Upper lobe of left lung (tissue), 6 donors: Measurements from ENCODE around the gene NKIRAS1. TPM values are rescaled to one million over a fixed set of nuclear protein-coding genes. Genes with fewer than 3 reads are reported as not detected.
"Not testable (repeated sequence)": the region's sequence is repeated elsewhere in the genome, so short reads cannot be mapped to it uniquely, and the experiment has no call there.

Source experiments
- ATAC-seq, 2 donors: fragments of 200-7000 bp; cut with Tn5 transposase; one replicate each; pipeline ENCODE4 v1.9.1; 2022; ENCODE audit warnings: mild to moderate bottlenecking in 2 of 2, moderate library complexity in 2 of 2; ENCODE audit not compliant: low FRiP score in 2 of 2
- DNase-seq, 2 donors: peaks; one replicate each; pipeline ENCODE4 v3.0.0-alpha.2; 2019 to 2020
- H3K27ac ChIP-seq, 4 donors: fragments of 200-600 bp; sonication (generic); one replicate each; pipeline ENCODE4 v1.5.1; 2016 to 2019
- H3K27me3 ChIP-seq, 4 donors: fragments of 200-600 bp; sonication (generic); one replicate each; pipeline ENCODE4 v1.5.1; 2017 to 2019
- H3K36me3 ChIP-seq, 4 donors: fragments of 200-600 bp; sonication (generic); one replicate each; pipeline ENCODE4 v1.5.1; 2016 to 2019
- H3K4me1 ChIP-seq, 4 donors: fragments of 200-600 bp; sonication (generic); one replicate each; pipeline ENCODE4 v1.5.1; 2018 to 2019
- H3K4me3 ChIP-seq, 4 donors: fragments of 200-600 bp; sonication (generic); one replicate each; pipeline ENCODE4 v1.5.1; 2017 to 2019; ENCODE audit warnings: mild to moderate bottlenecking in 2 of 4, moderate library complexity in 1 of 4
- H3K9me3 ChIP-seq, 4 donors: fragments of 200-600 bp; sonication (generic); one replicate each; pipeline ENCODE4 v1.5.1; 2018 to 2019
- CTCF ChIP-seq, 6 experiments: fragments of 450-650 bp in 4 of 6; fragments of 200-600 bp in 2 of 6; sonication (generic) in 2 of 6; IDR thresholded peaks; one replicate each; pipeline ENCODE4 v1.5.1; 2016 to 2019; ENCODE audit warnings: antibody characterized with exemption in 6 of 6
- EP300 ChIP-seq, 4 donors: sonication (generic); formaldehyde crosslinking; IDR thresholded peaks; one replicate each; pipeline ENCODE4 v1.5.1; 2017; ENCODE audit warnings: antibody characterized with exemption in 4 of 4, control low read depth in 2 of 4
- POLR2A ChIP-seq, 4 donors: fragments of 450-650 bp; IDR thresholded peaks; one replicate each; pipeline ENCODE4 v1.5.1; 2016 to 2017; ENCODE audit warnings: antibody characterized with exemption in 4 of 4, mild to moderate bottlenecking in 2 of 4
- POLR2AphosphoS5 ChIP-seq, 2 donors: sonication (generic); formaldehyde crosslinking; IDR thresholded peaks; one replicate each; pipeline ENCODE4 v1.5.1; 2017; ENCODE audit warnings: antibody characterized with exemption in 2 of 2
- WGBS, 2 donors: methylation state at CpG; one replicate each; pipeline ENCODE4 v1.1.5; 2017 to 2018; 5-methylcytosine and 5-hydroxymethylcytosine counted together
- total RNA-seq, 6 donors: library from RNA; depleted of rRNA in 4 of 6; stranded (reverse); fragments of >200 nt in 4 of 6; gene quantifications; one replicate each; pipeline versions ENCODE4 v1.1.0 to v1.2.1, GENCODE V29; 2016 to 2021
- donor health status: DM: no; HTN: no; CAD: no; lungs with moderate emphysema.
- donor health status: DM: no; HTN: yes; CAD: no; lungs with severe emphysema.

NKIRAS1 gene
- total RNA-seq, 6 donors from 2014 or later: 3.1 to 18.0 (median 9.1) TPM

GRCh38 chr3:23875113-23875725, 41.6 kb downstream of the NKIRAS1 start:
- 72 to 75% methylated on average over 4 of the region's 4 CpGs for WGBS, 2 donors

GRCh38 chr3:23874359-23875112, 42.3 kb downstream of the NKIRAS1 start:
- Histone ChIP-seq H3K4me1 (peaks cover 12 to 27% (median 20%) of the 10 kb centered on the region in 4 donors), H3K36me3 (no peaks in the 10 kb centered on the region), H3K9me3 (no peaks in the 10 kb centered on the region), H3K4me3 (no peak overlapping the region), H3K27me3 (no peaks in the 10 kb centered on the region), H3K27ac (no peak overlapping the region)
- WGBS, 2 donors: 77 to 80% methylated on average over 6 of the region's 6 CpGs
- DNase-seq (no peak), ATAC-seq (no peak)
- TF ChIP-seq POLR2AphosphoS5 (IDR thresholded peaks at IDR 0.05): no peak
- TF ChIP-seq EP300 (IDR thresholded peaks at IDR 0.05): no peak
- no peak for TF ChIP-seq POLR2A (IDR thresholded peaks at IDR 0.05)
- no peak for TF ChIP-seq CTCF (IDR thresholded peaks at IDR 0.05)

More at GRCh38 chr3:23875113-23875725, 41.6 kb downstream of the NKIRAS1 start:
- Histone ChIP-seq H3K4me1 (peaks cover 16 to 28% (median 20%) of the 10 kb centered on the region in 4 donors), H3K4me3 (no peak overlapping the region), H3K27ac (no peak overlapping the region), H3K9me3 (no peaks in the 10 kb centered on the region), H3K27me3 (no peaks in the 10 kb centered on the region), H3K36me3 (no peaks in the 10 kb centered on the region)
- ATAC-seq (no peak), DNase-seq (no peak)
- TF ChIP-seq POLR2AphosphoS5 (IDR thresholded peaks at IDR 0.05) (no peak), POLR2A (IDR thresholded peaks at IDR 0.05) (no peak), EP300 (IDR thresholded peaks at IDR 0.05) (no peak), CTCF (IDR thresholded peaks at IDR 0.05) (no peak)

GRCh38 chr3:23873941-23874340, 42.8 kb downstream of the NKIRAS1 start:
- Histone ChIP-seq H3K27me3 (no peaks in the 10 kb centered on the region), H3K4me1 (peaks cover 12 to 27% (median 20%) of the 10 kb centered on the region in 4 donors), H3K27ac (no peak overlapping the region), H3K9me3 (no peaks in the 10 kb centered on the region), H3K4me3 (no peak overlapping the region), H3K36me3 (no peaks in the 10 kb centered on the region)
- TF ChIP-seq EP300 (IDR thresholded peaks at IDR 0.05) (no peak), POLR2A (IDR thresholded peaks at IDR 0.05) (no peak), CTCF (IDR thresholded peaks at IDR 0.05) (no peak), POLR2AphosphoS5 (IDR thresholded peaks at IDR 0.05) (no peak)
- 76 to 77% methylated on average over 2 of the region's 2 CpGs for WGBS, 2 donors
- no peak for ATAC-seq
- DNase-seq: no peak

- H3K27ac ChIP-seq: no peak overlapping the region
- DNase-seq (no peak), ATAC-seq (no peak)
- no peak overlapping the region for H3K4me3 ChIP-seq
- WGBS, 2 donors: 93 to 100% methylated on average over 3 of the region's 3 CpGs
- TF ChIP-seq POLR2A (IDR thresholded peaks at IDR 0.05) (no peak), POLR2AphosphoS5 (IDR thresholded peaks at IDR 0.05) (no peak), CTCF (IDR thresholded peaks at IDR 0.05) (no peak), EP300 (IDR thresholded peaks at IDR 0.05) (no peak)
- no peaks in the 10 kb centered on the region for H3K27me3 ChIP-seq
- H3K9me3 ChIP-seq: no peaks in the 10 kb centered on the region
- peaks cover 12 to 30% (median 19%) of the 10 kb centered on the region in 4 donors for H3K4me1 ChIP-seq
- H3K36me3 ChIP-seq: no peaks in the 10 kb centered on the region
Observed at GRCh38 chr3:23872330-23872729, 44.5 kb downstream of the NKIRAS1 start.

GRCh38 chr3:23871361-23871760, 45.4 kb downstream of the NKIRAS1 start:
- 97% methylated on average over 11 of the region's 34 CpGs; no CpG with 5 or more reads in 1 of the 2 donors for WGBS, 2 donors
- H3K27me3 ChIP-seq, H3K36me3 ChIP-seq, ATAC-seq, H3K27ac ChIP-seq, H3K4me3 ChIP-seq, H3K9me3 ChIP-seq: not testable (repeated sequence)
- DNase-seq: peak in 1 of 2 donors; percentile 60
- peaks cover 8 to 28% (median 17%) of the 10 kb centered on the region in 4 donors for H3K4me1 ChIP-seq

GRCh38 chr3:23870663-23871043, 46.1 kb downstream of the NKIRAS1 start:
- not testable (repeated sequence) for H3K27me3 ChIP-seq, DNase-seq, H3K36me3 ChIP-seq, ATAC-seq, H3K27ac ChIP-seq, H3K4me3 ChIP-seq, H3K9me3 ChIP-seq
- 73 to 89% methylated on average over 1 to 3 of the region's 5 CpGs for WGBS, 2 donors
- H3K4me1 ChIP-seq: peaks cover 14 to 35% (median 23%) of the 10 kb centered on the region in 4 donors
